ENCODE results near the gene CAST.
"Not testable (repeated sequence)": the region's sequence is repeated elsewhere in the genome, so short reads cannot be mapped to it uniquely, and the experiment has no call there.

Gene CAST

GRCh38 chr5:96661855-96662724 lies at the start of gene CAST:
CAST (plus strand) TSS chr5:96662376; CDS start chr5:96662423, 47 bp downstream.
- peak; percentile 90 for FAIRE-seq
- peak; percentile 64 for DNase-seq (ENCODE audit: insufficient read length, low spot score)

- FAIRE-seq = peak; percentile 94
- DNase-seq (ENCODE audit: insufficient read length, low spot score) = peak; percentile 36
These were observed 48.0 kb upstream of the CAST start for GRCh38 chr5:96614110-96614691.

- FAIRE-seq = no peak
- DNase-seq (ENCODE audit: insufficient read length, low spot score) = no peak
These were observed 47.0 kb upstream of the CAST start for GRCh38 chr5:96615223-96615622.

- no peak for FAIRE-seq
- no peak for DNase-seq (ENCODE audit: insufficient read length, low spot score)
These were observed 45.4 kb upstream of the CAST start for GRCh38 chr5:96616801-96617200.

GRCh38 chr5:96618311-96619016 lies 43.7 kb upstream of the CAST start:
- not testable (repeated sequence) for DNase-seq (ENCODE audit: insufficient read length, low spot score); FAIRE-seq

GRCh38 chr5:96619946-96620345 lies 42.2 kb upstream of the CAST start:
- FAIRE-seq (no peak), DNase-seq (ENCODE audit: insufficient read length, low spot score) (no peak)

GRCh38 chr5:96624596-96624995 lies 37.6 kb upstream of the CAST start:
- FAIRE-seq = no peak
- DNase-seq (ENCODE audit: insufficient read length, low spot score) = no peak

- DNase-seq (ENCODE audit: insufficient read length, low spot score) = no peak
- no peak for FAIRE-seq
These were observed 36.8 kb upstream of the CAST start for GRCh38 chr5:96625365-96625764.

- DNase-seq (ENCODE audit: insufficient read length, low spot score) (no peak), FAIRE-seq (no peak)
These were observed 35.2 kb upstream of the CAST start for GRCh38 chr5:96626956-96627355.

- no peak for DNase-seq (ENCODE audit: insufficient read length, low spot score)
- FAIRE-seq = no peak
These were observed 34.3 kb upstream of the CAST start for GRCh38 chr5:96627792-96628398.

- DNase-seq (ENCODE audit: insufficient read length, low spot score) = no peak
These were observed 33.8 kb upstream of the CAST start for GRCh38 chr5:96628406-96628805.

GRCh38 chr5:96629774-96630173 lies 32.4 kb upstream of the CAST start:
- DNase-seq (ENCODE audit: insufficient read length, low spot score) = no peak
- FAIRE-seq = no peak

More at GRCh38 chr5:96628406-96628805, 33.8 kb upstream of the CAST start:
- no peak for FAIRE-seq

GRCh38 chr5:96633820-96634219 lies 28.4 kb upstream of the CAST start:
- no peak for DNase-seq (ENCODE audit: insufficient read length, low spot score)

GRCh38 chr5:96634881-96635280 lies 27.3 kb upstream of the CAST start:
- DNase-seq (ENCODE audit: insufficient read length, low spot score) = no peak
- no peak for FAIRE-seq

More at GRCh38 chr5:96633820-96634219, 28.4 kb upstream of the CAST start:
- FAIRE-seq = no peak

- FAIRE-seq (no peak), DNase-seq (ENCODE audit: insufficient read length, low spot score) (no peak)
These were observed 26.1 kb upstream of the CAST start for GRCh38 chr5:96636046-96636445.

- no peak for FAIRE-seq
These were observed 25.6 kb upstream of the CAST start for GRCh38 chr5:96636594-96636993.

GRCh38 chr5:96637196-96637595 lies 25.0 kb upstream of the CAST start:
- no peak for FAIRE-seq
- DNase-seq (ENCODE audit: insufficient read length, low spot score) = no peak

More at GRCh38 chr5:96636594-96636993, 25.6 kb upstream of the CAST start:
- no peak for DNase-seq (ENCODE audit: insufficient read length, low spot score)

- FAIRE-seq = no peak
- no peak for DNase-seq (ENCODE audit: insufficient read length, low spot score)
These were observed 23.6 kb upstream of the CAST start for GRCh38 chr5:96638561-96638960.

- no peak for FAIRE-seq
- DNase-seq (ENCODE audit: insufficient read length, low spot score) = no peak
These were observed 21.5 kb upstream of the CAST start for GRCh38 chr5:96640696-96641095.

GRCh38 chr5:96641368-96642280 lies 20.6 kb upstream of the CAST start:
- no peak for DNase-seq (ENCODE audit: insufficient read length, low spot score)
- no peak for FAIRE-seq
